NB4 (cell line): ENCODE results near the gene CLDN15.

Experiments used
- CTCF ChIP-seq: IDR thresholded peaks from one replicate; pipeline ENCODE4 v1.5.1; 2012; ENCODE audit warnings: low read depth, low read length
- MYC ChIP-seq: IDR thresholded peaks from 2 replicates; pipeline ENCODE4 v1.6.1; 2011; ENCODE audit warnings: low read depth, low read length
- POLR2A ChIP-seq: IDR thresholded peaks from 2 replicates; pipeline ENCODE4 v1.6.1; 2011; ENCODE audit warnings: mild to moderate bottlenecking; ENCODE audit not compliant: insufficient read length; ENCODE audit errors: extremely low read depth
- TF ChIP-seq, protein P1 (sequence below): IDR thresholded peaks from 2 replicates; pipeline ENCODE4 v1.6.1; 2011; ENCODE audit warnings: low read depth, low read length

GRCh38 chr7:101248276-101248675 is 10.7 kb upstream of the CLDN15 start:
- TF ChIP-seq CTCF: no peak
- TF ChIP-seq POLR2A: no peak
- TF ChIP-seq MYC: no peak
- TF ChIP-seq, protein P1, sequence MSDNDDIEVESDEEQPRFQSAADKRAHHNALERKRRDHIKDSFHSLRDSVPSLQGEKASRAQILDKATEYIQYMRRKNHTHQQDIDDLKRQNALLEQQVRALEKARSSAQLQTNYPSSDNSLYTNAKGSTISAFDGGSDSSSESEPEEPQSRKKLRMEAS: no peak
